CD14-positive monocyte (primary cell): ENCODE data around the gene LIPT1. TPM values are rescaled to one million over a fixed set of nuclear protein-coding genes. Genes with fewer than 3 reads are reported as not detected.
"Not testable (repeated sequence)": the region's sequence is repeated elsewhere in the genome, so short reads cannot be mapped to it uniquely, and the experiment has no call there.

Experiments
- DNase-seq, 3 donors: peaks; one replicate each; pipeline ENCODE4 v3.0.0-alpha.2; 2011 to 2022
- H2AFZ ChIP-seq: 2 replicates; pipeline ENCODE4 v1.6.0; 2012; ENCODE audit warnings: mild to moderate bottlenecking, low read depth, low read length, inconsistent platforms; ENCODE audit not compliant: insufficient read depth, poor library complexity, severe bottlenecking
- H3K27ac ChIP-seq, 2 donors: 1 replicate in 1 of 2; 2 replicates in 1 of 2; pipeline ENCODE4 v1.5.1; 2012 to 2013; ENCODE audit warnings: low read length in 2 of 2, control low read depth in 1 of 2, inconsistent platforms in 1 of 2, low read depth in 1 of 2, mild to moderate bottlenecking in 1 of 2
- H3K27me3 ChIP-seq, 2 donors: one replicate each; pipeline versions ENCODE4 v1.6.0 to v1.6.1; 2011 to 2013; ENCODE audit warnings: low read length in 2 of 2; ENCODE audit not compliant: control insufficient read depth in 2 of 2, insufficient read depth in 2 of 2
- H3K36me3 ChIP-seq, 2 donors: replicated peaks in 1 of 2; 1 replicate in 1 of 2; 2 replicates in 1 of 2; pipeline versions ENCODE4 v1.5.1 to v1.6.1; 2012 to 2013; ENCODE audit warnings: low read length in 2 of 2, control low read depth in 1 of 2, inconsistent platforms in 1 of 2, mild to moderate bottlenecking in 1 of 2; ENCODE audit not compliant: insufficient read depth in 2 of 2, control insufficient read depth in 1 of 2
- H3K4me1 ChIP-seq, 2 donors: 1 replicate in 1 of 2; 2 replicates in 1 of 2; pipeline versions ENCODE4 v1.5.1 to v1.6.1; 2012 to 2013; ENCODE audit warnings: low read length in 2 of 2, control low read depth in 1 of 2, inconsistent platforms in 1 of 2, mild to moderate bottlenecking in 1 of 2, moderate library complexity in 1 of 2; ENCODE audit not compliant: insufficient read depth in 2 of 2, control insufficient read depth in 1 of 2
- H3K4me2 ChIP-seq: replicated peaks from 2 replicates; pipeline ENCODE3; 2012; ENCODE audit warnings: low read length, moderate library complexity, mild to moderate bottlenecking; ENCODE audit not compliant: poor library complexity, severe bottlenecking; ENCODE audit errors: extremely low read depth
- H3K4me3 ChIP-seq, 3 experiments: fragments of 200-600 bp in 1 of 3; sonication (generic) in 1 of 3; replicated peaks in 1 of 3; 1 replicate in 2 of 3; 2 replicates in 1 of 3; pipeline ENCODE4 v1.5.1; 2011 to 2013; ENCODE audit warnings: low read length in 3 of 3, mild to moderate bottlenecking in 3 of 3, control low read depth in 2 of 3, low read depth in 2 of 3, inconsistent platforms in 1 of 3, moderate library complexity in 1 of 3
- H3K79me2 ChIP-seq: 2 replicates; pipeline ENCODE4 v1.6.0; 2012; ENCODE audit warnings: mild to moderate bottlenecking, control low read depth, inconsistent platforms, low read length, moderate library complexity; ENCODE audit not compliant: insufficient read depth
- H3K9ac ChIP-seq: 2 replicates; pipeline ENCODE4 v1.6.0; 2017; ENCODE audit warnings: low read length, mild to moderate bottlenecking; ENCODE audit not compliant: insufficient read depth, poor library complexity, severe bottlenecking
- H3K9me3 ChIP-seq, 2 donors: replicated peaks in 1 of 2; 1 replicate in 1 of 2; 2 replicates in 1 of 2; pipeline versions ENCODE4 v1.5.1 to v1.6.1; 2012 to 2013; ENCODE audit warnings: low read length in 2 of 2, control low read depth in 1 of 2; ENCODE audit not compliant: control insufficient read depth in 1 of 2, insufficient read depth in 1 of 2
- H4K20me1 ChIP-seq: 2 replicates; pipeline ENCODE4 v1.6.0; 2012; ENCODE audit warnings: mild to moderate bottlenecking, low read length, control low read depth, moderate library complexity; ENCODE audit not compliant: insufficient read depth
- H3K27ac Mint-ChIP-seq, 7 donors: one replicate each; pipeline ENCODE4 v1.8.0; 2020; ENCODE audit warnings: mild to moderate bottlenecking in 7 of 7, mixed read lengths in 7 of 7, moderate library complexity in 6 of 7, inconsistent platforms in 2 of 7
- H3K27me3 Mint-ChIP-seq, 3 donors: one replicate each; pipeline ENCODE4 v1.8.0; 2021 to 2022; ENCODE audit warnings: low read depth in 3 of 3, mild to moderate bottlenecking in 3 of 3, mixed read lengths in 3 of 3, moderate library complexity in 3 of 3, inconsistent platforms in 1 of 3
- H3K36me3 Mint-ChIP-seq, 2 donors: one replicate each; pipeline ENCODE4 v1.8.0; 2020; ENCODE audit warnings: mixed read lengths in 2 of 2, inconsistent platforms in 1 of 2, mild to moderate bottlenecking in 1 of 2
- H3K4me1 Mint-ChIP-seq: one replicate; pipeline ENCODE4 v1.8.0; 2020; ENCODE audit warnings: mild to moderate bottlenecking, mixed read lengths
- H3K4me3 Mint-ChIP-seq, 2 donors: one replicate each; pipeline ENCODE4 v1.8.0; 2020; ENCODE audit warnings: mild to moderate bottlenecking in 2 of 2, mixed read lengths in 2 of 2, moderate library complexity in 1 of 2
- H3K9me3 Mint-ChIP-seq, 7 donors: one replicate each; pipeline ENCODE4 v1.8.0; 2020 to 2022; ENCODE audit warnings: mixed read lengths in 7 of 7, mild to moderate bottlenecking in 6 of 7, moderate library complexity in 6 of 7, inconsistent platforms in 2 of 7
- WGBS: methylation state at CpG from one replicate; pipeline ENCODE4 v1.1.5; 2013; ENCODE audit warnings: missing lambda C conversion rate; ENCODE audit not compliant: insufficient coverage; 5-methylcytosine and 5-hydroxymethylcytosine counted together
- intact Hi-C, 2 donors: fragments of 100-400 bp; cut with micrococcal nuclease; formaldehyde crosslinking; loops; one replicate each; pipeline versions ENCODE4 v1.15.0 to v1.15.1; 2023
- polyA plus RNA-seq, 3 donors: library from polyadenylated mRNA; depleted of rRNA in 1 of 3; unstranded in 2 of 3; stranded (reverse) in 1 of 3; fragments of 300-500 nt in 2 of 3; fragments of >200 nt in 1 of 3; fragmentation: Illumina TruSeq in 2 of 3; gene quantifications; 1 replicate in 2 of 3; 2 replicates in 1 of 3; pipeline ENCODE4 v1.2.3, GENCODE V29; 2012 to 2021
- TF ChIP-seq, protein P1 (sequence below): fragments of 200-600 bp; IDR thresholded peaks from one replicate; pipeline ENCODE4 v1.8.0; 2022; ENCODE audit warnings: antibody characterized with exemption, mild to moderate bottlenecking

The LIPT1 gene
- polyA plus RNA-seq, 3 donors = 6.1 to 8.2 (median 7.5) TPM

DNA sequence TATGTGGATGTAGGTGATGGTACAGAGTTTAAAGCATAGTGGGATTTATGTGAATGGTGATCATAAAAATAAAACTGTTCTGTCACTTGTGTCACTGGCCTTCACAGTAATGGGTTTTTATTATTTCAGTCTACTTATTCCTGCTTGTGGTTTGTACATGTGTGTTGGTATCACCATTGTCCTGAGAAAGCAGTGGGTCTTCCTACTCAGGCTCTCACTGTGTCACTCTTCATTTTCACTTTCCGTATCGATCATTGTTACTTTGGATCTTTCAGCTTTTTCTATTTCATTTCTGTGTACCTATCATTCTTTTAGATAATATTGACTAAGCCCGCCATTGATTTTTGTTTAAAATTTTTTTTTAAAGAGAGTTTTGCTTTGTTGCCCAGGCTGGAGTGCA is 33.6 kb downstream of the LIPT1 start:
- intact Hi-C loops = loop anchor here in 1 of 2 donors (10.0 kb wide), 1 partner anchor 306 kb away; the partner anchor contains the start of gene REV1
- Histone ChIP-seq H3K4me3 (no peak overlapping the region), H3K9me3 (no peaks in the 10 kb centered on the region), H3K27ac (no peak overlapping the region), H3K27me3 (no peaks in the 10 kb centered on the region), H3K36me3 (peaks cover 31 to 58% of the 10 kb centered on the region in 2 donors), H3K79me2 (peaks cover 32% of the 10 kb centered on the region), H4K20me1 (peaks cover 18% of the 10 kb centered on the region), H3K9ac (no peak overlapping the region), H2AFZ (no peak overlapping the region), H3K4me1 (no peaks in the 10 kb centered on the region), H3K4me2 (no peak overlapping the region)
- TF ChIP-seq, protein P1, sequence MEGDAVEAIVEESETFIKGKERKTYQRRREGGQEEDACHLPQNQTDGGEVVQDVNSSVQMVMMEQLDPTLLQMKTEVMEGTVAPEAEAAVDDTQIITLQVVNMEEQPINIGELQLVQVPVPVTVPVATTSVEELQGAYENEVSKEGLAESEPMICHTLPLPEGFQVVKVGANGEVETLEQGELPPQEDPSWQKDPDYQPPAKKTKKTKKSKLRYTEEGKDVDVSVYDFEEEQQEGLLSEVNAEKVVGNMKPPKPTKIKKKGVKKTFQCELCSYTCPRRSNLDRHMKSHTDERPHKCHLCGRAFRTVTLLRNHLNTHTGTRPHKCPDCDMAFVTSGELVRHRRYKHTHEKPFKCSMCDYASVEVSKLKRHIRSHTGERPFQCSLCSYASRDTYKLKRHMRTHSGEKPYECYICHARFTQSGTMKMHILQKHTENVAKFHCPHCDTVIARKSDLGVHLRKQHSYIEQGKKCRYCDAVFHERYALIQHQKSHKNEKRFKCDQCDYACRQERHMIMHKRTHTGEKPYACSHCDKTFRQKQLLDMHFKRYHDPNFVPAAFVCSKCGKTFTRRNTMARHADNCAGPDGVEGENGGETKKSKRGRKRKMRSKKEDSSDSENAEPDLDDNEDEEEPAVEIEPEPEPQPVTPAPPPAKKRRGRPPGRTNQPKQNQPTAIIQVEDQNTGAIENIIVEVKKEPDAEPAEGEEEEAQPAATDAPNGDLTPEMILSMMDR = no peak
- Mint-ChIP-seq H3K36me3 (peaks cover 57 to 68% of the 10 kb centered on the region in 2 donors), H3K27me3 (peaks cover 0 to 3% (median 0%) of the 10 kb centered on the region in 3 donors), H3K27ac (no peak overlapping the region), H3K9me3 (peaks cover 0 to 3% (median 0%) of the 10 kb centered on the region in 7 donors), H3K4me3 (no peak overlapping the region), H3K4me1 (peaks cover 7% of the 10 kb centered on the region)
- DNase-seq = no peak
- no CpG with 5 or more reads among the region's 3 CpGs for WGBS

DNA sequence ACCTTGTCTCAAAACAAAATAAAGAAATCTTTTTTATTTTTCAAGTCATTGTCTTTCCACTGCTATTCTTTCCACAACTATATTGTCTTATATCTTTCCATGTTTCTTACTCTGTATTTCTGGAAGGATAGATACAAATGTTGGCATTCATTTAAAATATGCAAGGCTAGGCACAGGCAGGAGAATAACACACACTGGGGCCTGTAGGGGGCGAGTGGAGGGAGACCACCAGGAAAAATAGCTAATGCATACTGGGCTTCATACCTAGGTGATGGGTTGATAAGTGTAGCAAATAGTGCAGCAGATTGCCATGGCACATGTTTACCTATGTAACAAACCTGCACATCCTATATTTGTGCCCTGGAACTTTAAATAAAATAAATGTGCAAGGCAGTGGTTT is 35.8 kb downstream of the LIPT1 start:
- Mint-ChIP-seq H3K27me3 (peaks cover 0 to 3% (median 0%) of the 10 kb centered on the region in 3 donors), H3K9me3 (peaks cover 0 to 3% (median 0%) of the 10 kb centered on the region in 7 donors), H3K4me3 (no peak overlapping the region), H3K4me1 (peaks cover 1% of the 10 kb centered on the region), H3K27ac (no peak overlapping the region), H3K36me3 (peaks cover 65 to 78% of the 10 kb centered on the region in 2 donors)
- Histone ChIP-seq H3K9me3 (no peaks in the 10 kb centered on the region), H3K4me2 (no peak overlapping the region), H3K27ac (no peak overlapping the region), H3K9ac (no peak overlapping the region), H3K79me2 (peaks cover 12% of the 10 kb centered on the region), H2AFZ (no peak overlapping the region), H3K4me1 (no peaks in the 10 kb centered on the region), H4K20me1 (peaks cover 6% of the 10 kb centered on the region), H3K4me3 (no peak overlapping the region), H3K27me3 (no peaks in the 10 kb centered on the region), H3K36me3 (peaks cover 43 to 76% of the 10 kb centered on the region in 2 donors)
- WGBS = 100% methylated on average over 1 of the region's 1 CpG
- no peak for DNase-seq
- intact Hi-C loops = no loop called here
- TF ChIP-seq, protein P1 = no peak

DNA sequence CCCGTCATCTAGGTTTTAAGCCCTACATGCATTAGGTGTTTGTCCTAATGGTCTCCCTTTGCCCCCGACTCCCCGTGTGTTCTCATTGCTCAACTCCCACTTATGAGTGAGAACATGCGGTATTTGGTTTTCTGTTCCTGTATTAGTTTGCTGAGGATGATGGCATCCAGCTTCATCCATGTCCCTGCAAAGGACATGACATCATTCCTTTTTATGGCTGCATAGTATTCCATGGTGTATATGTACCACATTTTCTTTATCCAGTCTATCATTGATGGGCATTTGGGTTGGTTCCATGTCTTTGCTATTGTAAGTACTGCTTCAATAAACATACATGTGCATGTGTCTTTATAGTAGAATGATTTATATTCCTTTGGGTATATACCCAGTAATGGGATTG is 37.6 kb downstream of the LIPT1 start:
- H3K4me1 ChIP-seq, H4K20me1 ChIP-seq, intact Hi-C loops, H3K4me1 Mint-ChIP-seq, H3K79me2 ChIP-seq, H3K9me3 ChIP-seq, H3K4me3 ChIP-seq, H3K9ac ChIP-seq, H2AFZ ChIP-seq, H3K27me3 Mint-ChIP-seq, H3K4me3 Mint-ChIP-seq, H3K27ac ChIP-seq, H3K27ac Mint-ChIP-seq, H3K4me2 ChIP-seq, H3K27me3 ChIP-seq, DNase-seq, H3K9me3 Mint-ChIP-seq: not testable (repeated sequence)
- peaks cover 53 to 87% of the 10 kb centered on the region in 2 donors for H3K36me3 ChIP-seq
- 100% methylated on average over 2 of the region's 4 CpGs for WGBS
- peaks cover 71 to 83% of the 10 kb centered on the region in 2 donors for H3K36me3 Mint-ChIP-seq
